Measurements from ENCODE around the gene EIF1.
"Not testable (repeated sequence)": the region's sequence is repeated elsewhere in the genome, so short reads cannot be mapped to it uniquely, and the experiment has no call there.

EIF1 gene

GRCh38 chr17:41688641-41689496 is at the start of gene EIF1:
Gene EIF1 (plus strand): TSS chr17:41688885. CDS start chr17:41689039, 154 bp downstream.
- peak; percentile 100 for DNase-seq

GRCh38 chr17:41638941-41639340 is 49.7 kb upstream of the EIF1 start:
- DNase-seq, result no peak

- DNase-seq, result no peak
Measured at GRCh38 chr17:41639492-41640473, 48.9 kb upstream of the EIF1 start.

- DNase-seq, result not testable (repeated sequence)
Measured at GRCh38 chr17:41640596-41640995, 48.1 kb upstream of the EIF1 start.

- DNase-seq, result no peak
Measured at GRCh38 chr17:41642252-41643156, 46.2 kb upstream of the EIF1 start.

GRCh38 chr17:41647038-41647813 is 41.5 kb upstream of the EIF1 start:
- DNase-seq, result no peak

GRCh38 chr17:41647940-41648410 is 40.7 kb upstream of the EIF1 start:
- peak; percentile 77 for DNase-seq

- peak; percentile 73 for DNase-seq
Measured at GRCh38 chr17:41648411-41649195, 40.1 kb upstream of the EIF1 start.

GRCh38 chr17:41649923-41650519 is 38.7 kb upstream of the EIF1 start:
- DNase-seq, result no peak

- no peak for DNase-seq
Measured at GRCh38 chr17:41650794-41651624, 37.7 kb upstream of the EIF1 start.

- DNase-seq, result no peak
Measured at GRCh38 chr17:41651625-41652460, 36.8 kb upstream of the EIF1 start.

GRCh38 chr17:41652461-41652970 is 36.2 kb upstream of the EIF1 start:
- DNase-seq, result no peak

GRCh38 chr17:41653421-41653820 is 35.3 kb upstream of the EIF1 start:
- no peak for DNase-seq

GRCh38 chr17:41653892-41654677 is 34.6 kb upstream of the EIF1 start:
- no peak for DNase-seq

- DNase-seq, result no peak
Measured at GRCh38 chr17:41654678-41655607, 33.7 kb upstream of the EIF1 start.

- DNase-seq, result no peak
Measured at GRCh38 chr17:41655611-41656111, 33.0 kb upstream of the EIF1 start.

All from activated effector memory CD4-positive, alpha-beta T cell treated with Interleukin-2 at 50 U/mL for 16 hours (primary cell).